DMS79 treated with DMSO at 0.1 percent for 48 hours (cell line): ENCODE data around the gene CNBD2.
A peak's percentile ranks its signal among the peaks of the same experiment; 100 is the strongest.
"Not testable (repeated sequence)": the region's sequence is repeated elsewhere in the genome, so short reads cannot be mapped to it uniquely, and the experiment has no call there.

ENCODE experiments used
- DNase-seq: peaks from one replicate; lab custom pipeline; 2025; lab: John Stamatoyannopoulos, UW

CNBD2 gene

GRCh38 chr20:35975576-35976373, 7.4 kb downstream of the CNBD2 start:
- no peak for DNase-seq

DNA sequence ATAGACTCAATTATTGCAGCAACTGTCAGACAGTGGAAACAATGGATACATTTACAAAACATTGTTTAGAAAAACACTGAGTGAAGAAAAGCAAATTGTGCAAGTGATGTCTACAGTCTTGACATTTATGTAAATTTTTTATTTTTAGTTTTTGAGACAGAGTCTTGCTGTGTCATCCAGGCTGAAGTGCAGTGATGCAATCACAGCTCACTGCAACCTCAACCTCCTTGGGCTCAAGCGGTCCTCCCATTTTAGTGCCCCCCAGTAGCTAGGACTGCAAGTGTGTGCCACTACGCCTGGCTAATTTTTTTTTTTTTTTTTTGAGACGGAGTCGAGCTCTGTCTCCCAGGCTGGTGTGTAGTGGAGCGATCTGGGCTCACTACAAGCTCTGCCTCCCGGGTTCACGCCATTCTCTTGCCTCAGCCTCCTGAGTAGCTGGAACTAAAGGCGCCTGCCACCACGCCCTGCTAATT, 9.7 kb downstream of the CNBD2 start:
- no peak for DNase-seq

DNA sequence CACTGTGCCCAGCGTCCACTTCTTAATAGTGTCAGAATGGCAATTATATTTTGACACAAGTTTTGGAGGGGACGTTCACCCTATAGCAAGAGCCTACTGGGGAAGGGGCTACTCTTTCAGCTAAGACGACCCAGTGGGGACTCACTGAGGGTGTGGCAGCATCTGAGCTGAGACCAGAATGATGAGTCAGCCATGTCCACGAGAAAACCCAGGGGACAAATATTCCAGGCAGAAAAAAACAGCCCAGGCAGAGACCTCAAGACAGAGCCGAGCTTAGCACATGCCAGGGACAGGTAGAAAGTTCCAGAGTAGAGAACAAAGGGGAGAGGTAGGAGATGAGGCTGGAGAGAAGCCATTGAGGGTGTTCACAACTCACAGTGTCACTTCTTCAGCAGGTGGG, 11.2 kb downstream of the CNBD2 start:
- DNase-seq, result no peak

DNA sequence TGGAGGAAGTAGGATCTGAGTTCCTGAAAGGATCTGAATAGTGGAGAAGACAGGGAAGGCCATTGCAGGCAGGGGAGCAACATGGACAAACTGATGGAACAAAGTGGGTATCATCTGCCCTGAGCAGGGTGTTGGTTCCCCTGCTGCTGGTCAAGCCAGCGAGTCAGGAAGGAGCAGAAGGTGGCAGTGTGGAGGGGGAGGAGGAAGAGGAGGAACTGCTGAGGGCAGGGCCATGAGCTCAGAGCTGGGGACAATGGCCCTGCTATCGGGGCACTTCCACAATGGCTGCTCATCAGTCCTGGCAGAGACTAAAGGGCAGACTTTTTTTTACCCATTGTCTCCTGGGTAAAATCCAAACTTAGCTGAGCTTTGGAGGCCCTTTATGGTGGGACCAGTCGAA, 13.6 kb downstream of the CNBD2 start:
- DNase-seq, result no peak

DNA sequence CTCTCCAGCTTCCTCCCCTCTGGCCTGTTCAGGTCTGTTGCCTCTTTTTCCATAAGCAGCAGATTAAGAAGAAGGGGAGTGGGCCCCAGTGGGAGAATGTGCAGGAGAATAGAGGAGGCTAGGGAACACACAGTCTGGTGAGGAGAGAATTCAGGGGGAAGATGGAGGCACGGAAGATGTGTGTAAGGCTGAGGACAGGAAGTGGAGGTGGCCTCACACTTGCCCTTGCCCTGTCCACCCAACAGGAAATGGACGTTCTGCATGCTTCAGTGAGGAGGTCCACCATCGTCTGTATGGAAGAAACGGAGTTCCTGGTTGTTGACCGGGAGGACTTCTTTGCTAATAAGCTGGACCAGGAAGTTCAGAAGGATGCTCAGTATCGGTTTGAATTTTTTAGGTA, 16.0 kb downstream of the CNBD2 start:
- no peak for DNase-seq

DNA sequence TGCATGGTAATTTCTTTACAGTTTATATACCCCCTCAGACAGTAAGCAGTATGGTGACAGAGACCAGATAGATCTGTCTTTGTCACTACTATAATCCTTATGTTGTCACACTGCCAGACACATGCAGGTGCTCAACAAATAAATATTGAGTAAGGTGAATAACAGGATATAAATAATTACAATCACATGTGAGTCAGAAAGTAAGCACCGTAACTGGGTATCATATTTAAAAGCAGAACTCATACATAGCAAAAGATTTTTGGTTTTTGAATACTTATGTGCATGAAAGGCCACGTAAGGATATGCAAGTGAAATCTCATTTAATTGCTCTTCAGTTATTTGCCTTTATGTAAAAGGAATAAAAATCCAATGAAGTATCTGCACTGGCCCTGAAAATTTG, 17.4 kb downstream of the CNBD2 start:
- DNase-seq, result no peak

- no peak for DNase-seq
Measured at GRCh38 chr20:35988910-35989463, 20.6 kb downstream of the CNBD2 start.

DNA sequence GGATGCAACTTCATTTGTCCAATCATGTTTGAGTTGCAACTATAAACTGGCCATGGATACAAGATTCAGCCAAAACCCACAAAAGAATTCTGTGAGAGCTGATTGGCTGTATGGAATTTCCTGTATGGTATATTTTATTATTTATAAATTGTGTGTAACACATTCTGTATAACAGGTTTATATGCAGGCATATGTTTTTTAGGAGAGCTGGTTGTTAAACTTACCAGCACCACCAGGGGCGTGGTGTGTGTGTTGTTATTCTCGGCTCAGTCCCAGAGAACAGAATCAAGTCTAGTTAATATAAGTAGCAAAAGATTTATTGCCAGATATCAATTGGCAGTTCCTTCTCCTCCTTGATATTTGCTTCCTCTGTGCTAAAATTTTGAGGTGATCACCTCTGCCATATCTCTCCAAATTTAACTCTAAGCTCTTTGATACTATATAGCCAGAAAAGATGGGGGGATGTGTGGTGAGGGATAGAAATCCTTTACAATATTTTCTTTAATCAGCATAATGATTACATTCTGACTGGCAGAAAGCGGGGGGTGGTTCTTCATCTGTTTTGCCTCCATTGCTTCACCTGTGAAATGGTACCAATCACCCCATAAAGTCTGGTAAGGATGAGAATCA, 22.9 kb downstream of the CNBD2 start:
- DNase-seq, result no peak

DNA sequence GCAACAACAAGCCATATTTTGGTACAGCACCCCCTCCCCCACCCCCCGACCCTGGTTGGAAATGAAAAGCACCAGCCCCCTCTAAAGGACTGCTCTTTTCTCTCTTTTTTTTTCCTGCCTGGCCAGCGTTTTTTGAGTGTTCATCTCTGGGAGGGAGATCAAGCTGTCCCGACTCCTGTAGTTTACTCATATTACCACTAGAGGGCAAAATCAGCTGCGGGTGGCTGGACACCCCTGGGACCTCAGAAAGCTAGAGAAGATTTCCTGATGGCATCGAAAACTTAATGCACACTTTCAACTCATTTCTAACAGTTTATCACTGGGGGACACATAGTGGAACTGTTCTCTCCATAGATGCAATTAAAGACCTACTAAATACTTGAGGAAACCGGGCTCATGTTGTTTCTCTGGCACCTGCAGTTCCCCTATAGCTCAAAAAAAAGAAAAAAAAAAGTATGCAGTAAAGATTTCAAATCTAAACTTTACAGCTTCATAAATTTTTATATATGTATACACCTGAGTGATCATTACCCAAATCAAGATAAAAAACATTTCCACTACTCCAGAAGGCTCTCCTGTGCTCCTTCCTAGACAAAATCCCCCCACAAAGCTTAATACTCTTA, 24.4 kb downstream of the CNBD2 start:
- peak; percentile 59 for DNase-seq

DNA sequence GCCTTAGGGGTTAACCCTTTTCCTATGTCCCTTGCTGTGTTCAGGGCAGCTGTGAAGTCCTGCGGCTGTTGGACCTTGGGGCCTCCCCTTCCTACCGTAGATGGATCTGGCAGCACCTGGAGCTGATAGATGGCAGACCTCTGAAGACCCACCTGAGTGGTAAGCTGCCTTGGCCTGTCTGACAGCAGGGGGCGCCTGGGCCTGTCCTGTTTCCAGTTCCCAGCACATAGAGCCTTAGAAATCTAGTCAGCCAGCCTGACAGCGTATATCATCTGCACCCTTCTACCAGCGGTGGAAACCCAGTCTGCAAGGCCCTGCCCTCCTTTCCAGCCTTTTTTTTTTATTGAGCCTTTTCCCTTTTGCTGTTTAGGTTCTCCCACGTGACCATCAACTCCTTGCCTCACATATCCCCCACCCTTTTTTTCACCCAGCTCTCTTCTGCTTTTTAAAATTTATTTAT, 26.6 kb downstream of the CNBD2 start:
- peak; percentile 34 for DNase-seq

DNA sequence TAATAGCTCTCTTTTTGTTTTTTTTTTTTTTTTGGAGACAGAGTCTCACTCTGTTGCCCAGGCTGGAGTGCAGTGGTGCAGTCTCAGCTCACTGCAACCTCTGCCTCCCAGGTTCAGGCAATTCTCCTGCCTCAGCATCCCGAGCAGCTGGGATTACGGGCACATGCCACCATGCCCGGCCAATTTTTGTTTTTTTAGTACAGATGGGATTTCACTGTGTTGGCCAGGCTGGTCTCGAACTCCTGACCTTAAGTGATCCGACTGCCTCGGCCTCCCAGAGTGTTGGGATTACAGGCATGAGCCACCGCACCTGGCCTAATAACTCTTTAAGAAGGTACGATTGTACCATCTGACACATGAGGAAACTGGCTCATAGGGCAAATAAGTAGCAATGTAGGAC, 28.1 kb downstream of the CNBD2 start:
- not testable (repeated sequence) for DNase-seq

DNA sequence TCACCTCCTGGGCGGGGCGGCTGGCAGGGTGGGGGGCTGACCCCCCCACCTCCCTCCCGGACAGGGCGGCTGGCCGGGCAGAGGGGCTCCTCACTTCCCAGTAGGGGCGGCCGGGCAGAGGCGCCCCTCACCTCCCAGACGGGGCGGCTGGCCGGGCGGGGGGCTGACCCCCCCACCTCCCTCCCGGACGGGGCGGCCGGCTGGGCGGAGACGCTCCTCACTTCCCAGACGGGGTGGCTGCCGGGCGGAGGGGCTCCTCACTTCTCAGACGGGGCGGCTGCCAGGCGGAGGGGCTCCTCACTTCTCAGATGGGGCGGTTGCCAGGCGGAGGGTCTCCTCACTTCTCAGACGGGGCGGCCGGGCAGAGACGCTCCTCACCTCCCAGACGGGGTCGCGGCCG, 32.9 kb downstream of the CNBD2 start:
- DNase-seq, result not testable (repeated sequence)

DNA sequence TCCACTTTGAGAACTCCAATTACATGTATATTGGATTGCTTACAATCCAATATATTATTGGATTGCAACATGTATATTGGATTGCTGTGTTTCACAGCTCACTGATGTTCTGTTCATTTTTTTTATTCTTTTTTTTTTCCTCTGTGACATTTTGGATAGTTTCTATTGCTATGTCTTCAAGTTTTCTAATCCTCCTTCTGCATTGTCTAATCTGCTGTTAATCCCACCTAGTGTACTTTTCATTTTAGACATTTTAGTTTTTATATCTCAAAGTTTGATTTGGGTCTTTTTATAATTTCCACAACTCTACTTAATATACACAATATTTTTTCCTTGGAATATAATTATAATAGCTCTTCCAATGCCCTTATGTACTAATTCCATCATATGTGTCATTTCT, 34.5 kb downstream of the CNBD2 start:
- DNase-seq, result no peak

- no peak for DNase-seq
Measured at GRCh38 chr20:36004045-36004444, 35.7 kb downstream of the CNBD2 start.

- DNase-seq, result no peak
Measured at GRCh38 chr20:36008461-36009035, 40.2 kb downstream of the CNBD2 start.

DNA sequence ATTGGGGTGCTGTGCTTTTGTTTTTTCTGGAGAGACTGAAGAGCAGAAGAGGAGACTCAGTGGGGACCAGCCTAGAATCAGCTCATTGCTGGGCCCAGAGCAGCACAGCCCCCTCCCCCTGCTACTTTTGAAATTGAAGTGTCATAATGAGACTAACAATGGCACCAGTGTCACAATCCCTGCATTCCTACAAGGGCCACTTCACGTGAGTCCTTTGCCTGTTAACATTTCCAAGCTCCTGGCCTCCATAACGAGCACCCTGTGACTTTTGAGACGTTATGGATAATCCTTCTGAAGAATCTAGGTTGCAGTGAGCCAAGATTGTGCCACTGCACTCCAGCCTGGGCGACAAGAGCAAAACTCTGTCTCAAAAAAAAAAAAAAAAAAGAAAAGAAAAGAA, 41.7 kb downstream of the CNBD2 start:
- no peak for DNase-seq

- DNase-seq, result no peak
Measured at GRCh38 chr20:36010825-36011224, 42.4 kb downstream of the CNBD2 start.

DNA sequence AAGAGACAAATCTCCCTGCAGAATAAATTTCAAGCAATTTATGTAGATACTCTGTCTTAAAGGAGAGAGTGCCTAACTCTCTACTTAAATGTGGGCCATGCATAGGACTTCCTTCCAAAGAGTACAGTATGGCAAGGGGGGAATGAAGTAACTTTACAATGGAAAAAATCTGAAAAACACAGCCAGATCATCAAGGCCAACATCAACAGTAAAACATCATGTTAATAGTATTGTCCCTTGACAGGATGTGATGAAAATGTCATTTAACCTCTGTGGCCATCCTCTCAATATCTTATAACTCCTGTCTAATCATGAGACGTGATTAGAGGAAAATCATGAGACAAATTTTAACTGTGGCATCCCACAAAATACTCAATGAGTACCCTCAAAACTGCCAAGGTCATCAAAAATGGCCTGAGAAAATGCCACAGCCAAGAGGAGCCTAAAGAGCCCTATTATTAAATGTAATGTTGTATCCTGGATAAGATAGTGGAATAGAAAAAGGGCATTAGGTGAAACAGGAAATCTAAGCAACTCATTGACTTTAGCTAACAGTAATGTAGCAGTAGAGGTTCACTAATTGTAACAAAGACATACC, 47.5 kb downstream of the CNBD2 start:
- no peak for DNase-seq

GRCh38 chr20:36017048-36017951, 48.9 kb downstream of the CNBD2 start:
- no peak for DNase-seq

GRCh38 chr20:36018208-36018988, 50.0 kb downstream of the CNBD2 start:
- DNase-seq, result no peak
